K562 (cell line): Measurements from ENCODE around the gene EPHB3. TPM values are rescaled to one million over a fixed set of nuclear protein-coding genes. Genes with fewer than 3 reads are reported as not detected.

Experiments
- ATAC-seq: fragments of 200-7000 bp; cut with Tn5 transposase; 3 replicates; pipeline ENCODE4 v1.9.1; 2020; ENCODE audit warnings: moderate library complexity
- BruUV-seq: library from RNA; stranded (reverse); fragments of 400-500 nt; replicated peaks from 2 replicates; lab custom pipeline; 2021; lab: Mats Ljungman, UMichigan
- CTCF ChIA-PET: fragments of 300-600 bp; formaldehyde crosslinking; extraction: SDS; loops from one replicate; lab custom pipeline; 2021; ENCODE audit warnings: low intra/inter-chr PET ratio; lab: Yijun Ruan, JAX
- POLR2A ChIA-PET: fragments of 300-600, 350-650 bp; sonication (Branson Sonifier 250); formaldehyde crosslinking; extraction: SDS; loops from one replicate; lab custom pipeline; 2021; ENCODE audit warnings: antibody characterized with exemption, inconsistent platforms; lab: Yijun Ruan, JAX
- DNase-seq, 4 experiments: peaks; one replicate each; pipeline versions ENCODE4 v3.0.0 to v3.0.0-alpha.2; 2011 to 2018; ENCODE audit warnings: low spot score in 3 of 4, mixed read lengths in 3 of 4; ENCODE audit errors: extremely low read depth in 1 of 4
- FAIRE-seq: peaks from 2 replicates; lab custom pipeline; 2011; peaks lifted over from hg19 to GRCh38; lab: Jason Lieb, UNC
- H2AFZ ChIP-seq: 2 replicates; pipeline ENCODE4 v1.6.0; 2011; ENCODE audit warnings: low read depth, low read length, control low read depth, inconsistent platforms
- H3K27ac ChIP-seq: fragments of 200-600 bp; 3 replicates; pipeline ENCODE4 v1.8.0; 2011; ENCODE audit warnings: low read depth, mild to moderate bottlenecking, control low read depth, inconsistent platforms, low read length, moderate library complexity, mixed read lengths; ENCODE audit errors: extremely low read depth
- H3K27me3 ChIP-seq, 2 experiments: fragments of 300-600 bp in 1 of 2; 2 replicates in 1 of 2; 3 replicates in 1 of 2; pipeline versions ENCODE4 v1.6.0 to v1.8.0; 2011; ENCODE audit warnings: inconsistent platforms in 2 of 2, low read length in 2 of 2, mild to moderate bottlenecking in 1 of 2, mixed read lengths in 1 of 2, moderate library complexity in 1 of 2; ENCODE audit not compliant: control insufficient read depth in 2 of 2, insufficient read depth in 2 of 2
- H3K36me3 ChIP-seq: fragments of 300-600 bp; 3 replicates; pipeline ENCODE4 v1.8.0; 2011; ENCODE audit warnings: mild to moderate bottlenecking, low read length, inconsistent platforms; ENCODE audit not compliant: control insufficient read depth, insufficient read depth
- H3K4me1 ChIP-seq, 2 experiments: fragments of 200-600 bp in 1 of 2; replicated peaks in 1 of 2; 2 replicates in 1 of 2; 3 replicates in 1 of 2; pipeline versions ENCODE4 v1.5.1 to v1.8.0; 2011; ENCODE audit warnings: inconsistent platforms in 2 of 2, low read length in 2 of 2, mild to moderate bottlenecking in 1 of 2, mixed read lengths in 1 of 2, moderate library complexity in 1 of 2; ENCODE audit not compliant: control insufficient read depth in 2 of 2, insufficient read depth in 2 of 2
- H3K4me2 ChIP-seq: 2 replicates; pipeline ENCODE4 v1.6.1; 2011; ENCODE audit warnings: low read length, control low read depth, inconsistent platforms, mixed read lengths; ENCODE audit not compliant: insufficient read depth
- H3K4me3 ChIP-seq: fragments of 200-600 bp; sonication (generic), shearing (Covaris generic); 2 replicates; pipeline ENCODE4 v1.5.1; 2016; ENCODE audit warnings: control low read depth, inconsistent platforms
- H3K79me2 ChIP-seq: fragments of 200-600 bp; 3 replicates; pipeline ENCODE4 v1.8.0; 2011; ENCODE audit warnings: low read length, inconsistent platforms; ENCODE audit not compliant: control insufficient read depth, insufficient read depth
- H3K9ac ChIP-seq, 2 experiments: 2 replicates each; pipeline versions ENCODE4 v1.6.0 to v1.6.1; 2011; ENCODE audit warnings: low read depth in 2 of 2, low read length in 2 of 2, control low read depth in 1 of 2, inconsistent platforms in 1 of 2, mild to moderate bottlenecking in 1 of 2, mixed read lengths in 1 of 2; ENCODE audit not compliant: insufficient read depth in 1 of 2
- H3K9me1 ChIP-seq: one replicate; pipeline ENCODE4 v1.6.0; 2011; ENCODE audit warnings: inconsistent platforms, mild to moderate bottlenecking, low read length, moderate library complexity; ENCODE audit not compliant: control insufficient read depth, insufficient read depth
- H3K9me3 ChIP-seq: replicated peaks from 2 replicates; pipeline ENCODE4 v1.5.1; 2011; ENCODE audit warnings: low read depth, low read length, inconsistent platforms; ENCODE audit not compliant: control insufficient read depth, insufficient read depth
- H4K20me1 ChIP-seq: replicated peaks from 2 replicates; pipeline ENCODE4 v1.6.1; 2011; ENCODE audit warnings: low read length, inconsistent platforms, mixed read lengths; ENCODE audit not compliant: control insufficient read depth, insufficient read depth
- BRF1 ChIP-seq: IDR thresholded peaks from 3 replicates; pipeline ENCODE4 v1.6.1; 2011; ENCODE audit warnings: borderline replicate concordance, mild to moderate bottlenecking; ENCODE audit not compliant: insufficient read length; ENCODE audit errors: extremely low read depth
- CLOCK ChIP-seq: fragments of 250-450 bp; sonication (Bioruptor Pico); IDR thresholded peaks from 2 replicates; pipeline ENCODE4 v1.4.0; 2020; ENCODE audit warnings: mild to moderate bottlenecking, moderate library complexity, borderline replicate concordance
- IRF2 ChIP-seq: sonication (generic); formaldehyde crosslinking; IDR thresholded peaks from 2 replicates; pipeline ENCODE4 v1.8.1; 2022; ENCODE audit warnings: mild to moderate bottlenecking, missing genetic modification reagents
- KAT7 ChIP-seq: sonication (generic); formaldehyde crosslinking; IDR thresholded peaks from 2 replicates; pipeline ENCODE4 v1.8.0; 2022; ENCODE audit warnings: missing genetic modification reagents, mild to moderate bottlenecking, borderline replicate concordance
- YY1 ChIP-seq, 3 experiments: IDR thresholded peaks; 2 replicates each; pipeline ENCODE4 v1.6.1; 2011; ENCODE audit warnings: low read length in 2 of 3, mild to moderate bottlenecking in 2 of 3, moderate library complexity in 2 of 3, borderline replicate concordance in 1 of 3, control low read depth in 1 of 3, low read depth in 1 of 3; ENCODE audit not compliant: insufficient read depth in 3 of 3, insufficient replicate concordance in 2 of 3, control insufficient read depth in 1 of 3, insufficient read length in 1 of 3; ENCODE audit errors: extremely low read depth in 1 of 3
- ZBED1 ChIP-seq: IDR thresholded peaks from 2 replicates; pipeline ENCODE4 v1.6.1; 2014
- ZNF165 ChIP-seq: fragments of 250-450 bp; sonication (Bioruptor Pico); IDR thresholded peaks from 2 replicates; pipeline ENCODE4 v1.4.0; 2020; ENCODE audit warnings: borderline replicate concordance
- WGBS: fragments of 100-300 bp; shearing (Covaris generic); methylation state at CpG from one replicate; pipeline ENCODE4 v1.1.6; 2016; ENCODE audit warnings: low coverage, mixed read lengths; ENCODE audit not compliant: insufficient coverage; ENCODE audit errors: missing lambda C conversion rate; 5-methylcytosine and 5-hydroxymethylcytosine counted together
- in situ Hi-C: fragments of 300-500 bp; cut with MboI; formaldehyde crosslinking; loops from 4 replicates; pipeline ENCODE4 v1.15.0; 2018; ENCODE audit warnings: inconsistent platforms, mixed read lengths
- intact Hi-C: fragments of 100-400 bp; cut with micrococcal nuclease; formaldehyde crosslinking; loops from 2 replicates; pipeline ENCODE4 v1.14.2; 2022
- polyA plus RNA-seq, 8 experiments: library from polyadenylated mRNA; depleted of rRNA in 4 of 8; stranded (reverse) in 5 of 8; unstranded in 3 of 8; fragments of >200 nt; fragmentation: Nextera tagmentation in 2 of 8; fragmentation: Illumina TruSeq in 1 of 8; extraction: Ambion mirVana in 2 of 8; extraction: Trizol in 1 of 8; gene quantifications; 2 replicates each; pipeline versions ENCODE4 v1.2.1 to v1.2.3, GENCODE V29; 2011 to 2014; ENCODE audit warnings: inconsistent platforms in 1 of 8, missing spikeins in 1 of 8
- total RNA-seq, 7 experiments: library from RNA; depleted of rRNA in 6 of 7; stranded (reverse); fragments of >200 nt in 6 of 7; fragmentation: Illumina TruSeq in 2 of 7; extraction: Trizol in 2 of 7; gene quantifications; 2 replicates each; pipeline versions ENCODE4 v1.2.1 to v1.2.3, GENCODE V29; 2011 to 2021; ENCODE audit warnings: low replicate concordance in 1 of 7
- TF ChIP-seq, protein P1 (sequence below), 3 experiments: IDR thresholded peaks in 2 of 3; conservative IDR thresholded peaks in 1 of 3; 2 replicates each; pipeline ENCODE4 v1.5.1; 2011 to 2012; ENCODE audit warnings: low read length in 3 of 3, mild to moderate bottlenecking in 3 of 3, control low read depth in 2 of 3, improper control_type of control experiment in 1 of 3, inconsistent platforms in 1 of 3, low read depth in 1 of 3, mixed read lengths in 1 of 3, moderate library complexity in 1 of 3; ENCODE audit not compliant: insufficient read depth in 2 of 3

The EPHB3 gene
- total and polyA plus RNA-seq, 9 of the 15 experiments (the other 6 are each of a cell fraction or from before 2014, with no cell fraction given), result not detected

DNA sequence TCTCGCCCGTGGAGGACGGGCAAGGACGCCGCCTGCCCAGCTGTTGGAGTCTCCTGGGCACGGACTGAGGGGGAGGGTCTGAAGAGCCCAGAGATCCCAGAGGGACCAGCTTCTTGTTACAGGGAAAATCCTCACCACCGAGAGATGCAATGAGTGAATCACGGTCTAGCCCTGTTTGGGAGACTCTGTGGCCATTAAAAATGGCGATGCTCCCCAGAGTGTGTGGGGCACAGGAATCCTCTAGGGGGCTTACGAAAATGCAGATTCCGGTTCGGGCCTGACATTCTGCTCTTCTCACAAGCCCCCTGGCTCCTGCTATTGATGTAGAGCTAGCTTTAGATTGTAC is 35.5 kb upstream of the EPHB3 start:
- intact Hi-C loops (no loop called here), in situ Hi-C loops (no loop called here)
- BruUV-seq, result no TSS peak
- H3K9me3 ChIP-seq, result no peaks in the 10 kb centered on the region
- FAIRE-seq (no peak), ATAC-seq (no peak; the same call in 2 of the 3 replicates), DNase-seq (no peak)
- no peak overlapping the region for H3K27ac ChIP-seq
- peaks cover 0 to 11% of the 10 kb centered on the region in 2 experiments; a peak in 2 of 5 replicates for H3K4me1 ChIP-seq
- POLR2A ChIA-PET, result no interaction called here
- TF ChIP-seq YY1 (IDR thresholded peaks at IDR 0.05; ENCODE audit: borderline replicate concordance in 1 of 3, control insufficient read depth in 1 of 3, extremely low read depth in 1 of 3, insufficient read depth in 3 of 3, insufficient read length in 1 of 3, insufficient replicate concordance in 2 of 3, low read depth in 1 of 3, low read length in 2 of 3) (peak in 2 of 3 experiments; percentile 7 to 49), BRF1 (no peak), CLOCK (CRISPR knock-in tag) (no peak), IRF2 (CRISPR knock-in tag) (no peak), KAT7 (no peak), ZBED1 (no peak), ZNF165 (no peak)
- TF ChIP-seq, protein P1, sequence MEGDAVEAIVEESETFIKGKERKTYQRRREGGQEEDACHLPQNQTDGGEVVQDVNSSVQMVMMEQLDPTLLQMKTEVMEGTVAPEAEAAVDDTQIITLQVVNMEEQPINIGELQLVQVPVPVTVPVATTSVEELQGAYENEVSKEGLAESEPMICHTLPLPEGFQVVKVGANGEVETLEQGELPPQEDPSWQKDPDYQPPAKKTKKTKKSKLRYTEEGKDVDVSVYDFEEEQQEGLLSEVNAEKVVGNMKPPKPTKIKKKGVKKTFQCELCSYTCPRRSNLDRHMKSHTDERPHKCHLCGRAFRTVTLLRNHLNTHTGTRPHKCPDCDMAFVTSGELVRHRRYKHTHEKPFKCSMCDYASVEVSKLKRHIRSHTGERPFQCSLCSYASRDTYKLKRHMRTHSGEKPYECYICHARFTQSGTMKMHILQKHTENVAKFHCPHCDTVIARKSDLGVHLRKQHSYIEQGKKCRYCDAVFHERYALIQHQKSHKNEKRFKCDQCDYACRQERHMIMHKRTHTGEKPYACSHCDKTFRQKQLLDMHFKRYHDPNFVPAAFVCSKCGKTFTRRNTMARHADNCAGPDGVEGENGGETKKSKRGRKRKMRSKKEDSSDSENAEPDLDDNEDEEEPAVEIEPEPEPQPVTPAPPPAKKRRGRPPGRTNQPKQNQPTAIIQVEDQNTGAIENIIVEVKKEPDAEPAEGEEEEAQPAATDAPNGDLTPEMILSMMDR (IDR thresholded peaks at IDR 0.05 in 2 of 3, conservative IDR thresholded peaks at IDR 0.05 in 1 of 3; ENCODE audit: insufficient read depth in 2 of 3, low read depth in 1 of 3, low read length in 3 of 3), result 0 out of 6 replicates have a peak, but pooled peaks of 1 of the 3 experiments have one; percentile 18
- H3K27me3 ChIP-seq, result peaks cover 33 to 48% of the 10 kb centered on the region in 2 experiments
- no peaks in the 10 kb centered on the region for H3K36me3 ChIP-seq
- no peak overlapping the region for H3K9ac ChIP-seq
- no peak overlapping the region for H3K4me3 ChIP-seq
- WGBS, result 4% methylated on average over 12 of the region's 12 CpGs
- H3K4me2 ChIP-seq, result no peak overlapping the region
- H3K79me2 ChIP-seq, result no peaks in the 10 kb centered on the region
- H3K9me1 ChIP-seq, result no peaks in the 10 kb centered on the region
- no peaks in the 10 kb centered on the region for H4K20me1 ChIP-seq
- no peak overlapping the region for H2AFZ ChIP-seq
- CTCF ChIA-PET, result no interaction called here
